Activated CD4-positive, alpha-beta memory T cell treated with anti-CD3 and anti-CD28 coated beads, Interleukin-2, amount 10 ng/mL, durations not matched to agents 7 days and 5 days (primary cell): Measurements from ENCODE around the gene MED9. TPM values are rescaled to one million over a fixed set of nuclear protein-coding genes. Genes with fewer than 3 reads are reported as not detected.
A peak's percentile ranks its signal among the peaks of the same experiment; 100 is the strongest.

Experiments
- CTCF ChIA-PET: fragments of 350-600 bp; sonication (Branson Sonifier 250); formaldehyde crosslinking; loops from one replicate; lab custom pipeline; 2021; ENCODE audit warnings: antibody characterized with exemption, inconsistent platforms; lab: Charles Lee
- POLR2A ChIA-PET: fragments of 350-600 bp; sonication (Branson Sonifier 250); formaldehyde crosslinking; loops from one replicate; lab custom pipeline; 2021; ENCODE audit warnings: antibody characterized with exemption; lab: Charles Lee
- DNase-seq: peaks from one replicate; pipeline ENCODE4 v3.0.0-alpha.2; 2020
- H3K27ac Mint-ChIP-seq: one replicate; pipeline ENCODE4 v1.8.0; 2021; ENCODE audit warnings: mild to moderate bottlenecking, mixed read lengths
- H3K27me3 Mint-ChIP-seq: one replicate; pipeline ENCODE4 v1.8.0; 2021; ENCODE audit warnings: mixed read lengths
- H3K36me3 Mint-ChIP-seq: one replicate; pipeline ENCODE4 v1.8.0; 2021; ENCODE audit warnings: low read depth, mixed read lengths
- H3K4me1 Mint-ChIP-seq: one replicate; pipeline ENCODE4 v1.8.0; 2021; ENCODE audit warnings: mixed read lengths
- H3K4me3 Mint-ChIP-seq: one replicate; pipeline ENCODE4 v1.8.0; 2021; ENCODE audit warnings: mild to moderate bottlenecking, mixed read lengths
- H3K9me3 Mint-ChIP-seq: one replicate; pipeline ENCODE4 v1.8.0; 2021; ENCODE audit warnings: mixed read lengths
- total RNA-seq, 2 experiments: library from RNA; stranded (reverse); gene quantifications; one replicate each; pipeline ENCODE4 v1.2.3, GENCODE V29; 2021

Gene MED9
- total RNA-seq, 2 experiments from 2014 or later, result 12.6 to 13.2 TPM

DNA sequence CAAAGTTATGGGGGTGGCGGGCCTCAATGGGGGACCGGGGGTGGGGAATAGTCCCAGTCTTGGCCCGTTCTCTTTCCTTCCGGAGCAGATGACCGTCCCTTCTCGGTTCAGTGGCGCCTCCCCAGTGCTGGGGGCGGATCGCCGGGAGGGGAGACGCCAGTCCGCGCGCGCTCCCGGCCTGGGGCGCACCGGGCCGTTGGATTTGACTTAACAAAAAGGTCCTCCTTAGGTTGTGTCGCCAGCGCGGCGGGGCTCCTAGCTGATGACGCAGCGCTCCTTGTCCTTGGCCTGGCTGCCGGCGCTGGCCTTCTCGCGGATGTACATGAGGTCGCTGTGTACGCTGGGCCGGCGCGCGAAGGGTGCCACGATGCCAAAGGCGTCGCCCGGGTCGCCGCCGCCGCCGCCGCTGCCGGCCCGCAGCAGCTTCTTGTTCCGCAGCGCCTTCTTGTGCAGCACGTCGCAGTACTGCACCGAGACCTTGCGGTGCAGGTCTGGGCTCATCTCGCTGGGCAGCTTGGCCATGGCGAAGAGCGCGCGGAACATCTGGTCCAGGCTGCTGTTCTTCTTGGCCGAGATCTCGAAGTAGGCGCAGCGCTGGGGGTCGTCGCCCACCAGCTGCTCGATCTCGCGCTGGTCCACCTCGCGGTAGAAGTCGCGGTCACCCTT is 18.2 kb downstream of the MED9 start:
- DNase-seq, result no peak
- Mint-ChIP-seq H3K27me3 (peaks cover 16% of the 10 kb centered on the region), H3K4me3 (peak overlapping the region; percentile 47), H3K36me3 (peaks cover 18% of the 10 kb centered on the region), H3K4me1 (peaks cover 15% of the 10 kb centered on the region), H3K9me3 (no peaks in the 10 kb centered on the region), H3K27ac (no peak overlapping the region)
- ChIA-PET CTCF (interaction anchor here (2.0 to 3.5 kb wide), 3 partner anchors 8 to 147 kb away, joined by 4 to 51 read pairs (median 28); no protein-coding TSS in a partner anchor), POLR2A (interaction anchor here (1.1 kb wide), 1 partner anchor 316 kb away, joined by 4 read pairs; no protein-coding TSS in a partner anchor)

DNA sequence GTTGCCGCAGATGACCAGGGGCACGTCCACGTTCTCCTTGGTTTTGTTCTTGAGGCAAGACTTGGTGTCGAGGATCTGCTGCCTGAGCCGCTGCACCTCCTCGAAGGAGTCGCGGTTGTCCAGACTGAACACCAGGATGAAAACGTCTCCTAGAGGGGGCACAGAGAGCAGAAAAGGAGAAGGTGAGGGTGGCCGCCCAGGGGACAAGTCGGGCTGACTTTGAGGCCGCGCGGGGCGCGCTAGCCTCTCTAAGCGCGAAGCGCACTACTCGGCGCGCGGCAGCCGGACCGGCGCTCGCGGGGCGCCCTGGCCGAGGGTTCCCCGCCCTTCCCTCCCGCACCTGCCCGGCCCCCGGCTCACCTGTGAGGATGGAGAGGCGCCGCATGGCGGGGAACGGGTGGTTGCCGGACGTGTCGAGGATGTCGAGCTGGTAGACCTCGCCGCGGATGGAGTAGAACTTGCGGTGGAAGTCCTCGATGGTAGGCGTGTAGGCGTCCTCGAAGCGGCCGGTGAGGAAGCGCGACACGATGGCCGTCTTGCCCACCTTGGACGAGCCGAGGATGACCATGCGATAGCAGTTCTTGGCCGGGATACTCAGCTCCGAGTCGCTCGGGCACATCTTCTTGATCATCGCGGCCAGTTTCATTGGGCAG is 18.9 kb downstream of the MED9 start:
- ChIA-PET POLR2A (interaction anchor here (1.1 to 2.0 kb wide), 4 partner anchors 9 to 316 kb away, joined by 3 to 13 read pairs (median 4); partner anchors contain the start of gene PEMT), CTCF (interaction anchor here (0.7 to 3.5 kb wide), 16 partner anchors 9 to 523 kb away, joined by 3 to 51 read pairs (median 6); partner anchors contain the start of genes MED9 and PEMT)
- peaks cover 16% of the 10 kb centered on the region for H3K27me3 Mint-ChIP-seq
- no peaks in the 10 kb centered on the region for H3K9me3 Mint-ChIP-seq
- peak overlapping the region; percentile 47 for H3K4me3 Mint-ChIP-seq
- H3K27ac Mint-ChIP-seq, result no peak overlapping the region
- peaks cover 18% of the 10 kb centered on the region for H3K36me3 Mint-ChIP-seq
- peak; percentile 44 for DNase-seq
- peaks cover 15% of the 10 kb centered on the region for H3K4me1 Mint-ChIP-seq

DNA sequence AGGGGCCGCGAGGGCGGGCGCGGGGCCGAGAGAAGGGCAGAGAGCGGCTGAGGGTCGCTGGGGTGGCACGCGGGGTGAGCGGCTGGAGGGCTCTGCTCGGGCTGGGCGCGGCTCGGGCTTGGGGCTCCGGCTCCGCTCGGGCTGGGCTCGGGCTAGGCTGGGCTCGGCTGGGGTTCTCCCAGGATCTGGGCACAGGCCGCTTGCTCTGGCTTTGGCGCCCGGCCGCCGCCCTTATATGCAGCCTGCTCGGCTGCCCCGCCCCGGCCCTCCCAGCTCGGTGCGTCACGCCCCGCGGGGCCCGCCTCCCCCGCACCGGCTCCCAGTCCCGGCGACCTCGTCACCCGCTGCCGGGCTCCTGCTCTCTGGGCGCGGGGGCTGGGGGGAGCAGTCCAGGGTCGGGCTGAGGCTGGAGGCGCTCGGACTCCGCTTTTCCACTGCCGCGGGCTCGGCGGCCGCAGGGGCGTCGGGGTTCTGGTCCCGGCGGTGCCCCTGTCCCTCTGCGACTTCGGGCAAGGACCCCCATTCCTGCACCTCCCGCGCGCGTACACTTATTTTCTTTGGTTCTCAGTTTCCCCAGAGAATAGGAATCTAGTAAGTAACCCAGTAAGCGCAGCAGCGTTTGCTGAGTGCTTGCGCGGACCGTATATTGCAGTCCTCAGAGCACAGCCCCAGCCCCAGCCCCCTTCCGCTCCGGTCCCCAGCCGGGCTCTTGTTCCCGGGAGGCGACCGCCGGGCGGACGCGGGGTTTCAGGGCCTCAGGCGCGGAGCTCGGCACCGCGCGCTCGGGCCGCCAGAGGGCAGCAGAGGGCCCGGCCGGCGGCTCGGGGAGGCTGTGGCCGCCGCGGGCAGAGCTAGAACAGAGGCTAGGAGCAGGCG is 19.6 kb downstream of the MED9 start, which contains the start of gene RASD1:
RASD1 (minus strand) TSS at position 207 of the 876 bp plus-strand sequence. CDS start 214 bp downstream, outside the sequence.
- H3K4me3 Mint-ChIP-seq, result peak within 1 kb of the TSS; percentile 47
- ChIA-PET CTCF (interaction anchor here (0.5 to 3.5 kb wide), 49 partner anchors 8 to 591 kb away, joined by 3 to 51 read pairs (median 4); partner anchors contain the start of genes DRG2, MED9 and PEMT), POLR2A (interaction anchor here (0.7 to 2.0 kb wide), 11 partner anchors 10 to 317 kb away, joined by 3 to 13 read pairs (median 4); partner anchors contain the start of genes MED9 and PEMT)
- H3K27me3 Mint-ChIP-seq, result peaks cover 16% of the 10 kb centered on the region
- H3K9me3 Mint-ChIP-seq, result no peaks in the 10 kb centered on the region
- H3K36me3 Mint-ChIP-seq, result peaks cover 13% of the 10 kb centered on the region
- DNase-seq, result peak; percentile 85
- H3K4me1 Mint-ChIP-seq, result peaks cover 15% of the 10 kb centered on the region
- no peak within 1 kb of the TSS for H3K27ac Mint-ChIP-seq

DNA sequence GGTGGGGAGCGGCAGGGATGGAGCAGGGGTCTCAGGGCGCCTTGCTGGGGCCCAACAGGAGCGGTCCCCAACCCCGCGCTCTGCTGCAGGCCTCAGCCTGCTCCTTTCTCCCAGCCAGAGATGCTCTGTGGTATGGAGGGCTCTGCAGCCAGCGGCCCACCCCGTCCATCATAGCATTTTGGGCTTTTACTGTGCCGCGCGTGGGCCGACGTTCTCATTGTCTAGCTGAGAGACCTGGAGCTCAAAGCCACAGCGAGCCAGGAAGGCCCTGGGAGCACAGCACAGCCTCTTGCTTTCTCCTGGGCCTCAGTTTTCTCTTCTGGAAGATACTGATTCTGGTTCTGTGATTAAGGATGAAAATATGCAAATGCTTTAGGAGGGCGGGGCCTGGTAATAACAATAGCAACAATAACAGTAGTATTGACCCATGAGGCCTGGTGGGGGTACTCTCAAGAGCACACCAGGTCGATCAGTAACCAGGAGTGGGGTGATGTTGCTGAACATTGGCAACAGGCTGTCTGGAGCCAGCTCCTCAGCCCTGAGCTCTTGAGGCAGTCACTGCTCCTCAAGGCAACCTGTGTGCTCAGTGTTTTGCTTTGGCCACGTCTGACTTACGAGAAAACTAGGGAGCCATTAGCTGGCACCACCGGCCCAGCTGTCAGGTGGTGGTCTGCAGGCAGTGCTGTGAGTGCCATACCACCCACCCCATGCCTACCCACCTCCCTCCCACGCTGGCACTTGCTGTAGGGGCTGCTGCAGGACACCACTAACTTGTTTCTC is 20.5 kb downstream of the MED9 start:
- no peak overlapping the region for H3K27ac Mint-ChIP-seq
- CTCF ChIA-PET, result interaction anchor here (0.5 to 3.5 kb wide), 46 partner anchors 8 to 590 kb away, joined by 3 to 51 read pairs (median 4); partner anchors contain the start of genes DRG2, MED9 and PEMT
- peaks cover 15% of the 10 kb centered on the region for H3K4me1 Mint-ChIP-seq
- peak overlapping the region; percentile 30 for H3K4me3 Mint-ChIP-seq
- no peaks in the 10 kb centered on the region for H3K9me3 Mint-ChIP-seq
- peaks cover 6% of the 10 kb centered on the region for H3K36me3 Mint-ChIP-seq
- DNase-seq, result no peak
- peaks cover 16% of the 10 kb centered on the region for H3K27me3 Mint-ChIP-seq
- POLR2A ChIA-PET, result interaction anchor here (0.7 to 2.0 kb wide), 9 partner anchors 10 to 144 kb away, joined by 3 to 13 read pairs (median 3); partner anchors contain the start of genes MED9 and PEMT

DNA sequence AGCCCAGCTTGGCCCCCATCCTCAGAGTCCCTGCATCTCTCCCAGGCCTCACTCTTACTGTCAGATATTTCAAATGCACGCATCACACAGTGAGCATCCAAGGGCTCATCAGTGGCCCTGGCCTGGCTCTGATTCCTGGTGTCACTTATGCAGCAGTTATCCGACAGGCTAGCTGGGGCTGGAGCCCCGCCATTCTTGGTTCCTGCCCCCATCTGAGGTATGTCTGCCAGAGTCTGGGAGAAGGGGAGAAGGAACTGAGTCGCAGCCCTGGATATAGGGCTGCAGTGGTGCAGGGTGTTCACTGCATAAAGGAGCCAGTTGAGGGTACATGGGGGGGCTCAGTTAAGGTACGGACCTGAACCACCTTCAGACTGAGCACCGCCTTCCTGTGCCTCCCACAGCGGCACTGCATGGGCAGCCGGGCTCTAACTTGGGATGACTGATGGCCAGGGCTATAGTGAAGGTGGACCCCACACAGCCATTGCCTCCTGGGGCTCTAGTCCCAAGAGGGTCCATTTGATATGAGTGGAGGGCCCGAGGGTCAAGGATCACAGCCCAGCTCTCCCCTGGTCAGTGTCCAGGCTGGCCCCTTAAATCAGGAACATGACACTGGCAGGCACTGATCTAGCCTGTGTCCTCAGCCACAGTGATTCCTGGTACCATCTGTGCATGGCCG is 21.2 kb downstream of the MED9 start:
- Mint-ChIP-seq H3K9me3 (no peaks in the 10 kb centered on the region), H3K27ac (no peak overlapping the region), H3K4me3 (no peak overlapping the region), H3K4me1 (peaks cover 15% of the 10 kb centered on the region), H3K27me3 (peaks cover 16% of the 10 kb centered on the region), H3K36me3 (no peaks in the 10 kb centered on the region)
- CTCF ChIA-PET, result interaction anchor here (1.1 to 3.5 kb wide), 9 partner anchors 8 to 506 kb away, joined by 3 to 51 read pairs (median 4); no protein-coding TSS in a partner anchor
- DNase-seq, result no peak
- POLR2A ChIA-PET, result interaction anchor here (2.0 kb wide), 1 partner anchor 94 kb away, joined by 13 read pairs; the partner anchor contains the start of gene PEMT

DNA sequence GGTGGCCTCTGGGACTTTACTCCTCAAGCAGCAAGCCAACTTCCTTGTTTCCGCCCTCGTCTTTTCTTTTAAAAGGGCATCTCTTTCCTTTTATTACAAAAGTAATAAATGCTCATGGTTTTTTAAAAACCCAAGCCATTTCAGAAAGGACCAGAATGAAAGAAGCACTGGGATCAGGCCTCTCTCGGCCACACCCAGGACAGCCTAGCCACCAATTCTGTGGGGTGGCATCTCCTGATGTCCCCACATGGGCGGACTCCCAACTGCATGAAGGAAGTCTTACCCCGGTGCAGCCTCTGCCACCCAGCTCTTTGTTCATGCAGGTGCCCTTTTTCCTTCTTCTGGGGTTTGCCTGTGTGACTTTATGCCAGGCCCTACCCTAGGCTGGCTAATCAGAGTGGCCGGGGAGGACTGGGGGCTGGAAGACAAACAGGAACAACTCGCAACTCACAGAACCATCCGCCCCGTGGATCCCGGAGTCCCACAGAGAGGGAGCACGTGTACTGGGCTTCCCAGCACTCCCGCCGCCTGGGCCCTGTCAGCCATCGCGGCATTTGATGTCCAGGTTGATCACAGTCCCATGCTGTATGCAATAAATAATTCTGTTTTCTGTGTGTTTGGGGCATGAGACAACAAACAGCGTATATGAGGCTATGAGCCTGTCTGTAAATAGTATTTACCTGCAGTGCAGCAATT is 22.0 kb downstream of the MED9 start:
- POLR2A ChIA-PET, result no interaction called here
- CTCF ChIA-PET, result no interaction called here
- H3K27ac Mint-ChIP-seq, result no peak overlapping the region
- no peaks in the 10 kb centered on the region for H3K9me3 Mint-ChIP-seq
- H3K27me3 Mint-ChIP-seq, result peaks cover 16% of the 10 kb centered on the region
- H3K36me3 Mint-ChIP-seq, result no peaks in the 10 kb centered on the region
- no peak overlapping the region for H3K4me3 Mint-ChIP-seq
- no peak for DNase-seq
- peaks cover 15% of the 10 kb centered on the region for H3K4me1 Mint-ChIP-seq

DNA sequence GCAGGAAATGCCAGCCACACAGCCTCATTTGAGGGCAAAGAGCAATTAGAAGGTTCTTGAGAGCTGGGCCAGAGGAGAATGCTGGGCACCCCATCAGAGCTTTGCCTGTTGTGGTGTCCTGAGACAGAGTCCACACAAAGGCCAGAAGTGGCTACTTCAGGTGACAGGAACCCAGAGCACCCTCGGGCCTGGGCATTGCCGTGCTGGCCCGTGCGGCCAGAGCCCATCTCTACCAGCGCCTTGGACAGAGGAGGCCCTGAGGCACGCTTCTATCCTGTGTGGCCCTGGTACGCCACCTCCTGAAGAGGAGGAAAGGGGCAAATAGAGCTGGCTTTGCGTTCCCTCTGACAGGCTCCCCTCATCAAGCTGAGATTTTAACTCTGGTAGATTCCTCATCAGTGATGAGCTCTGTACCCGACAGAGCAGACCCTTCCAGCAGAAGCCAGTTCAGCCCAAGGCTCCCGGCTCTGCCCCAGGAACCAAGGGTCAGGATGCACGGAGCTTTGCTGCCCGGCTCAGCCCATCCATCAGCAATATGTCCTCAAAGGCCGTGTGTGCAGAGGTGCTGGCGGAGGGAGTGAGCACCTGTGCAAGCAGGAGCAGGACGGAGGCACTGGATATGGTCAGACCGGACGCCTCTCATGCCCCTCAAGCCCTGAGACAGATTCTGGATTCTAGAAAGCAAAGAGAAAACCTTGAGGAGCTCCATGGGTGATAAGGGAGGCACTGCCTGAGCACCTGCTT is 22.8 kb downstream of the MED9 start:
- ChIA-PET CTCF (interaction anchor here (1.1 to 1.5 kb wide), 2 partner anchors 10 to 143 kb away, joined by 3 read pairs; no protein-coding TSS in a partner anchor), POLR2A (no interaction called here)
- Mint-ChIP-seq H3K27me3 (peaks cover 12% of the 10 kb centered on the region), H3K9me3 (no peaks in the 10 kb centered on the region), H3K4me3 (no peak overlapping the region), H3K36me3 (no peaks in the 10 kb centered on the region), H3K4me1 (peaks cover 13% of the 10 kb centered on the region), H3K27ac (no peak overlapping the region)
- DNase-seq, result no peak

DNA sequence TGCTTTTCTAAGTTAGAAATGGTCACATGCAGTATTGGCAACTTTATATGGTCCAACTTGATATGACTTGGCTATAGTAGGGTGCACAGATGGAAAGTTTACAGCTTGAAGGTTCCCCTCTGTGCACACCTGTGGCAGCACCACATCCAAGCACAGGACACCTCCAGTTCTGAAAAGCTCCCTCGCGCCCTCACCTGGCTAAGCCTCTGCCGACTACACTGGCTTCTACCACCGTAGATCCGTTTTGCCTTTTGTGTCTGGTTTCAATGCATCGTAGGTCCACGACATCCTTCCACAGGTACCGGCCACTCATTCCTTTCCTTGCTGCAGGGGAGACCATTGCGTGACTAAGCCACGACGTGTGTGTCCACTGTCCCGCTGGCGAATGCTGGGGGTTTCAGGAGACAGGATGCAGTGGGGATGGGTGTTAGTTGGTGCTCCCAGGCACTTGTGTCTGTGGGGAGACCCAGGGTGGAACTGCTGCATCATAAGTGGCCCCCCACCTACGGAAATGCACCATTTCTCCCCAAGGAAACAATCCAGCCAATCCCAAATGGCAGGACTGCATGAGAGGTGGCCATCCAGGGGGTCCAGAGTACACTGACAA is 24.3 kb downstream of the MED9 start:
- POLR2A ChIA-PET, result no interaction called here
- CTCF ChIA-PET, result interaction anchor here (1.1 to 1.5 kb wide), 2 partner anchors 9 to 141 kb away, joined by 3 read pairs; no protein-coding TSS in a partner anchor
- Mint-ChIP-seq H3K9me3 (no peaks in the 10 kb centered on the region), H3K36me3 (no peaks in the 10 kb centered on the region), H3K27me3 (peaks cover 2% of the 10 kb centered on the region), H3K4me1 (peaks cover 3% of the 10 kb centered on the region), H3K4me3 (no peak overlapping the region), H3K27ac (no peak overlapping the region)
- peak; percentile 46 for DNase-seq

DNA sequence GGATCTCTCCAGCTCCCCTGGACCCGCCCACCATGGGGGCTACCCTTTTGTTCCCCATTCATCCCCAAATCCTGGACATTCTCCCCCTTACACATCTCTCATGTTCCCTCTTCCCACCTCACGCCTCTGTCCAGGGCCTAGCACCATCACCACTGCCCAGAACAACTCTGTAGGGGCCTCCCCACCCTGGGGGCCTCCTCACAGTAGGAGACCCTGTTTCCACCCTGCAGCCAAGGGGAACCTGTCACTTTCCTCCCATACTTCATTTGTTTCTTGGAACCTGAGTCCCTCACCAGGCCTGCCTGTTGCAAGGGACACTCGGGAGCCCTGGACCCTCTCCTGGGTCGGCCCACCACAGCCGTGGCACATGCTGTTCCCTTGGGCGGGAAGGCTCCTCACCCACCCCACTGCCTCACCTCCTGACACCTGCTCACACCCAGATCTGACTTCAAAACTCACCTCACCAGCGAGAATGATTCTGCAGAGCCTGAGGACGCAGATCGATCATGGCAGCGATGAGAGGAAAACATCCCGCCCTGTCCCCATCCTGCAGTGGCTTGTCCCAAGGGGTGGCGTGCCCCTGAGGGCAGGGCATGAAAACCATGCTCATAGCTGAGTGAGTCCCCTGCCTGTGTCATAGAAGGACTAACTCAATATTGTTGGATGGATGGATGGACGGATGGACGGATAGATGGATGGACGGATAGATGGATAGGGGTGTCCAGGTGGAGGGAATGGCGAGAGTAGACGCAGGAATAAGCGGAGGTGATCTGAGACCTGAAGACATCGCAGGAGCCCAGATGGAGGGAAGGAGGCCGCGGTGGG is 26.2 kb downstream of the MED9 start:
- ChIA-PET POLR2A (no interaction called here), CTCF (no interaction called here)
- Mint-ChIP-seq H3K9me3 (no peaks in the 10 kb centered on the region), H3K36me3 (no peaks in the 10 kb centered on the region), H3K4me3 (no peak overlapping the region), H3K4me1 (no peaks in the 10 kb centered on the region), H3K27me3 (peaks cover 2% of the 10 kb centered on the region), H3K27ac (no peak overlapping the region)
- DNase-seq, result no peak
